GM13977 (cell line): Measurements from ENCODE around the gene STRA6.

ENCODE experiments used
- DNase-seq: peaks from one replicate; pipeline ENCODE4 v3.0.0; 2012; ENCODE audit warnings: low spot score
- CTCF ChIP-seq: IDR thresholded peaks from 2 replicates; pipeline ENCODE4 v1.5.1; 2012; ENCODE audit warnings: mild to moderate bottlenecking, control low read depth; ENCODE audit not compliant: insufficient read depth; ENCODE audit errors: extremely low read depth, missing control alignments
- in situ Hi-C: fragments of 300-500 bp; cut with MboI; formaldehyde crosslinking; loops from one replicate; pipeline ENCODE4 v1.12.0; 2022; ENCODE audit warnings: low sequenced_read_pairs, low pct_unique_long_range_greater_than_20kb, mixed read lengths, inconsistent platforms; ENCODE audit not compliant: unreplicated experiment

STRA6 gene

GRCh38 chr15:74137537-74137894, 65.1 kb downstream of the STRA6 start:
- in situ Hi-C loops: no loop called here
- TF ChIP-seq CTCF: no peak

DNA sequence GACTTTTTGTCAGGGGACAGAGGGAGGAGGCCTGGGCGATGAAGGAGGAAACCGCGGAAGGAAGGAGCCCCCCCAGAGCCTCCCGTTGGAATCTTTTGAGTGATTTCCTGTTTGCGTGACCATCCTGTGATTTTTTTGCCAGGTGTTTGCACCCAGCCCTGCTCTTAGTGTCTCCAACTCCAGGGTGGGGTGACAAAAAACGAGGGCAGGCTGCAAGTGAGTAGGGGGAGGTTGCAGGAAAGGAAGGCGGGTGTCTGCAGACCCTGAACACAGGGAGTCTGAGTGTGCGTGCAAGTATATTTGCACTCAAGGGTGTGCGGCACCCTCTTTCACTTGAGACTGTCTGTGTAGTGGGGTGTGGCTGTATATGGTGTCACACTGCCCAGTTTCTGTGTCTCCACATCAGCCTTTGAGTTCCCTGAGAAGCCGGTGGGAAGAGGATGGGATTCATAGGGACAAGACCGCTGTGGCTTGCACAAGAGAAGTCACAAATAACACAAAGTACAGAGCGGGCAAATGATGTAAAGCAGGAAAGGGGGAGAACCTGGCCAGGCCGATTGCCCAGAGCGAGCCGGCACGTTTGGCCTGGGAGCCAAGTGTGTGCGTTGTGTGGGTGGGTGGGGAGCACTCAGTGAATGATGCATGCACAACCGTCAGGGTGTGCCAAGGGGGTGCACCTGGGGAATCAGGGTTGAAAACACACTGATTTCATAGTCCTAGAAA, 65.6 kb downstream of the STRA6 start:
- in situ Hi-C loops: no loop called here
- peak; percentile 45 for DNase-seq
- TF ChIP-seq CTCF: no peak

More at GRCh38 chr15:74137537-74137894, 65.1 kb downstream of the STRA6 start:
- no peak for DNase-seq

GRCh38 chr15:74136540-74136813, 66.1 kb downstream of the STRA6 start:
- in situ Hi-C loops: no loop called here
- no peak for DNase-seq
- TF ChIP-seq CTCF: no peak

DNA sequence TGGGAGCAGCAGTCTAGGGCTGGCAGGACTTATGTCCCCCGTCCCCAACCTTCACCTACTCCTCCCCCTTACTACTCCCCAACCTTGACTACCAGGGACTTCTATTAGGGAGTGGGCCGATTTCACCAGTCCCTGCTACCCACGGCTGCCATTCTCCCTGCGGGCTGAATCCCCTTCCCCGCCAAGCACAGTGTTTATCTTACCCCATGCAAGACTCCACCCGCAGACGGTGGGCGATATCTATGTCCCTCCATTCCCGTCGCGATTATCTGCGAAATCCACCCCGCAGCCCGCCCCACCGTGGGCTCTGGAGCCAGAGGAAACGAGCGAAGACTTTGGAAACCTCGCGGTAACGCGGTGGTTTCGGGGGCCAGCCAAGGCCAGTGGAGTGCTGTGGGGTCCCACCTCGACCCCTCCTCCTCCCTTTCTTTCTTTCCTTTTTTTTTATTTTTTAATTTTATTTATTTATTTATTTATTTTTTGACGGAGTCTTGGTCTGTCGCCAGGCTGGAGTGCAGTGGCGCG, 67.5 kb downstream of the STRA6 start:
- DNase-seq: no peak
- in situ Hi-C loops: no loop called here
- no peak for TF ChIP-seq CTCF

GRCh38 chr15:74134387-74135027, 68.1 kb downstream of the STRA6 start:
- DNase-seq: peak; percentile 51
- peak; percentile 57 for TF ChIP-seq CTCF
- in situ Hi-C loops: loop anchor here (5.0 kb wide), 1 partner anchor 173 kb away; no protein-coding TSS in a partner anchor

GRCh38 chr15:74133694-74134386, 68.7 kb downstream of the STRA6 start:
- no peak for TF ChIP-seq CTCF
- in situ Hi-C loops: loop anchor here (5.0 kb wide), 1 partner anchor 173 kb away; no protein-coding TSS in a partner anchor
- no peak for DNase-seq
